Spleen (tissue), 7 donors: ENCODE data around the gene ATP5F1D.

Experiments used
- CTCF ChIP-seq, 11 experiments: fragments of 200-600 bp in 7 of 11; fragments of 450-650 bp in 4 of 11; sonication (generic) in 4 of 11; IDR thresholded peaks in 8 of 11; conservative IDR thresholded peaks in 3 of 11; 1 replicate in 7 of 11; 2 replicates in 4 of 11; pipeline versions ENCODE4 v1.4.0 to v1.8.0; 2016 to 2021; ENCODE audit warnings: antibody characterized with exemption in 11 of 11, inconsistent platforms in 4 of 11, mild to moderate bottlenecking in 1 of 11
- POLR2A ChIP-seq, 3 donors: fragments of 450-650 bp; IDR thresholded peaks; one replicate each; pipeline ENCODE4 v1.5.1; 2017; ENCODE audit warnings: antibody characterized with exemption in 3 of 3, mild to moderate bottlenecking in 1 of 3
- POLR2AphosphoS5 ChIP-seq, 3 donors: sonication (generic); formaldehyde crosslinking; IDR thresholded peaks; one replicate each; pipeline ENCODE4 v1.5.1; 2017; ENCODE audit warnings: antibody characterized with exemption in 3 of 3
- donor health status: DM: no; HTN: no; CAD: no; lungs with moderate emphysema.
- donor health status: DM: no; HTN: no; CAD: no.
- donor health status: DM: no; HTN: no; CAD: no.

DNA sequence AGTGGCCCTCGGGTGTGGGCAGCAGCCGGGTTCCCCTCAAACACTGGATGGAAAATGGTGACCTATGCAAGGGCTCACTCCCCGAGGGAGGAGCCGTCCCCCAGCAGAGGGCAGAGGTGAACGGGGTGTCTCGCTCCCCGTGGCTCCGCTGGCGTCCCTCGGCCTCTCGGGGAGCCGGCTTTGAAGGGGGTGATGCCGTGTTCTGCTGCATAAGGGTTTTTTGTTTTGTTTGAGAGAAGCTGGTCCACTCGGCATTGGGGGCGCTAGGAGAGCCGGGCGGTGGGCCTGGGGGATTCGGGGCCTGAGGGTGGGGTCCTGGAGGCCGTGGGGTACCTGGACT lies 48.1 kb downstream of the ATP5F1D start:
- TF ChIP-seq CTCF (IDR thresholded peaks at IDR 0.05 in 8 of 11, conservative IDR thresholded peaks at IDR 0.05 in 3 of 11) (no peak), POLR2A (IDR thresholded peaks at IDR 0.05) (no peak), POLR2AphosphoS5 (IDR thresholded peaks at IDR 0.05) (no peak)
